ENCODE measurements around the gene FBLN7. TPM values are rescaled to one million over a fixed set of nuclear protein-coding genes. Genes with fewer than 3 reads are reported as not detected.
"Not testable (repeated sequence)": the region's sequence is repeated elsewhere in the genome, so short reads cannot be mapped to it uniquely, and the experiment has no call there.

Gene FBLN7
- total and polyA plus RNA-seq, 12 donors, result 0.22 to 1.7 (median 0.66) TPM

- DNase-seq, result no peak
- H3K27me3 ChIP-seq, result peaks cover 0 to 5% (median 0%) of the 10 kb centered on the region in 7 donors
- intact Hi-C loops (cut with DNase I), result no loop called here
- no peaks in the 10 kb centered on the region for H3K36me3 ChIP-seq
- no peak overlapping the region for H3K4me3 ChIP-seq
- H3K4me1 ChIP-seq, result no peaks in the 10 kb centered on the region
- no peak for ATAC-seq
- TF ChIP-seq CTCF (IDR thresholded peaks at IDR 0.05), result no peak
- H3K27ac ChIP-seq, result no peak overlapping the region
- peaks cover 0 to 13% (median 7%) of the 10 kb centered on the region in 11 donors for H3K9me3 ChIP-seq
Observed at GRCh38 chr2:112198780-112199179, 60.6 kb downstream of the FBLN7 start.

- Histone ChIP-seq H3K27ac (no peak overlapping the region), H3K4me3 (no peak overlapping the region), H3K4me1 (no peaks in the 10 kb centered on the region), H3K36me3 (no peaks in the 10 kb centered on the region), H3K9me3 (peaks cover 0 to 17% (median 11%) of the 10 kb centered on the region in 11 donors), H3K27me3 (peaks cover 0 to 5% (median 0%) of the 10 kb centered on the region in 7 donors)
- DNase-seq (no peak), ATAC-seq (no peak)
- 79 to 80% methylated on average over 3 of the region's 3 CpGs for WGBS, 2 donors
- no peak for TF ChIP-seq CTCF (IDR thresholded peaks at IDR 0.05)
- intact Hi-C loops (cut with DNase I), result no loop called here
Observed at GRCh38 chr2:112199188-112199587, 61.0 kb downstream of the FBLN7 start.

DNA sequence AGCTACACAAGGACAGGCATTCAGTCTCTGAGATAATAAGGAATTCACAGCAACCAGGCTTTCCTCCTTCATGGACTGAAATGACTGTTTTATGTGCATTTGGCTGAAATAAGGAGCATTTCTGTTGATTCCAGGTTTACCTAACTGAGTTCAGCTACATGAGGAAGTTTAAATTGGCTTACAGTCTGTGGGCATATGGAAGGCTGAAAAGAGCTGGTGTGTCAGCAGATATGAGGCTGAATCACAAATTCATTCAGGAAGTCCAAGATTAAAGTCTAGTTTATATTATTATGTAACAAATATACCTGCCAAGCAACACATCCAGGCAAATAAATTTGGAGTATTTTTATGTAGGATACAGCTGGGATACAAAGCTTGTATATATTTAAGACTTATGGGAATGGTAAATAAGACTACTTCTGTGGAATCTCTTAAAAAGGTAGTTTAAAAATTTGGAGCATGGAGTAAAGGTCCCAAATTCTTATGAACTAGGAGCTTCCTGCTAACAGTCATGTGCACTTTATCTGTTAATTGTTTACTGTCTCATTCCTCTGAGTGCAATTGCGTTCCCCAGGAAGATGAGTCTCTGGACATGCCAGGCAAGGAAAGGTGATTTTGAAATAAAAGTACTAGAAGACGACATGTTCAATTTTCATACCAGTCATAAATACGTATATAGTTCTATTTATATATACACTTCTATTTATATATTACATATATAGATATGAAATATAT, 63.7 kb downstream of the FBLN7 start:
- no peaks in the 10 kb centered on the region for H3K4me1 ChIP-seq
- WGBS, 2 donors, result 83 to 85% methylated on average over 3 of the region's 3 CpGs
- intact Hi-C loops (cut with DNase I), result no loop called here
- H3K9me3 ChIP-seq, result peaks cover 0 to 27% (median 13%) of the 10 kb centered on the region in 11 donors
- H3K27ac ChIP-seq, result no peak overlapping the region
- DNase-seq (no peak), ATAC-seq (no peak)
- no peaks in the 10 kb centered on the region for H3K27me3 ChIP-seq
- H3K36me3 ChIP-seq, result no peaks in the 10 kb centered on the region
- H3K4me3 ChIP-seq, result no peak overlapping the region
- TF ChIP-seq CTCF (IDR thresholded peaks at IDR 0.05), result no peak

- no peak for ATAC-seq
- intact Hi-C loops (cut with DNase I), result no loop called here
- WGBS, 2 donors, result 91 to 97% methylated on average over 2 of the region's 2 CpGs
- no peak overlapping the region for H3K4me3 ChIP-seq
- H3K4me1 ChIP-seq, result no peaks in the 10 kb centered on the region
- H3K36me3 ChIP-seq, result no peaks in the 10 kb centered on the region
- no peak for TF ChIP-seq CTCF (IDR thresholded peaks at IDR 0.05)
- no peaks in the 10 kb centered on the region for H3K27me3 ChIP-seq
- DNase-seq, result no peak
- peaks cover 0 to 27% (median 13%) of the 10 kb centered on the region in 11 donors for H3K9me3 ChIP-seq
- H3K27ac ChIP-seq, result no peak overlapping the region
Observed at GRCh38 chr2:112204411-112204810, 66.2 kb downstream of the FBLN7 start.

DNA sequence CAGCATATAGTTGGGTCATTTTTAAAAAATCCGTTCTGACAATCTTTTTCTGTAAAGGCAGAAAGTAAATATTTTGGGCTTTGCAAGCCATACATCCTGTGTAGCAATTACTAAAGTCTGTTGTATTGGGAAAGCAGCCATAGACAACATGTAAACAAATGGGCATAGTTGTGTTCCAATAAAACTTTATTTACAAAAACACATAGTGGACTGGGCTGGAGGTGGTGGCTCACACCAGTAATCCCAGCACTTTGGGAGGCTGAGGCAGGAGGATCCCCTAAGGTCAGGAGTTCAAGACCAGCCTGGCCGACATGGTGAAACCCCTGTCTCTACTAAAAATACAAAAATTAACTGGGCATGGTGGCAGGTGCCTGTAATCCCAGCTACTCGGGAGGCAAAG, 69.7 kb downstream of the FBLN7 start:
- DNase-seq; H3K27ac ChIP-seq; intact Hi-C loops (cut with DNase I); ATAC-seq; H3K27me3 ChIP-seq; H3K4me1 ChIP-seq; H3K4me3 ChIP-seq: not testable (repeated sequence)
- H3K9me3 ChIP-seq, result peaks cover 0 to 26% (median 13%) of the 10 kb centered on the region in 11 donors
- 94 to 97% methylated on average over 3 of the region's 3 CpGs for WGBS, 2 donors
- H3K36me3 ChIP-seq, result peaks cover 0 to 15% (median 0%) of the 10 kb centered on the region in 9 donors
